Spleen (tissue), 11 donors: ENCODE results near the gene SPRR2D. TPM values are rescaled to one million over a fixed set of nuclear protein-coding genes. Genes with fewer than 3 reads are reported as not detected.
"Not testable (repeated sequence)": the region's sequence is repeated elsewhere in the genome, so short reads cannot be mapped to it uniquely, and the experiment has no call there.

ENCODE experiments used
- DNase-seq: peaks from one replicate; pipeline ENCODE4 v3.0.0-alpha.2; 2020
- H3K27ac ChIP-seq, 8 donors: fragments of 200-600 bp; sonication (generic) in 7 of 8; 1 replicate in 4 of 8; 2 replicates in 4 of 8; pipeline versions ENCODE4 v1.5.0 to v1.8.0; 2016 to 2021; ENCODE audit warnings: inconsistent platforms in 4 of 8, mild to moderate bottlenecking in 4 of 8, moderate library complexity in 1 of 8
- H3K27me3 ChIP-seq, 7 donors: fragments of 200-600 bp; sonication (generic) in 6 of 7; replicated peaks in 1 of 7; 1 replicate in 4 of 7; 2 replicates in 3 of 7; pipeline versions ENCODE4 v1.5.0 to v1.8.0; 2016 to 2021; ENCODE audit warnings: inconsistent platforms in 3 of 7, mild to moderate bottlenecking in 1 of 7
- H3K36me3 ChIP-seq, 6 donors: fragments of 200-600 bp; sonication (generic) in 5 of 6; 1 replicate in 4 of 6; 2 replicates in 2 of 6; pipeline versions ENCODE4 v1.5.0 to v1.8.0; 2016 to 2021; ENCODE audit warnings: inconsistent platforms in 2 of 6
- H3K4me1 ChIP-seq, 6 donors: fragments of 200-600 bp; sonication (generic) in 5 of 6; 1 replicate in 3 of 6; 2 replicates in 3 of 6; pipeline versions ENCODE4 v1.5.0 to v1.8.0; 2016 to 2021; ENCODE audit warnings: inconsistent platforms in 3 of 6
- H3K4me3 ChIP-seq, 8 donors: fragments of 200-600 bp; sonication (generic) in 7 of 8; 1 replicate in 4 of 8; 2 replicates in 4 of 8; pipeline versions ENCODE4 v1.5.0 to v1.8.0; 2016 to 2021; ENCODE audit warnings: inconsistent platforms in 4 of 8, mild to moderate bottlenecking in 4 of 8, moderate library complexity in 2 of 8
- H3K9me3 ChIP-seq, 8 donors: fragments of 200-600 bp; sonication (generic) in 7 of 8; 1 replicate in 4 of 8; 2 replicates in 4 of 8; pipeline versions ENCODE4 v1.5.0 to v1.8.0; 2016 to 2021; ENCODE audit warnings: inconsistent platforms in 4 of 8
- CTCF ChIP-seq, 11 experiments: fragments of 200-600 bp in 7 of 11; fragments of 450-650 bp in 4 of 11; sonication (generic) in 4 of 11; IDR thresholded peaks in 8 of 11; conservative IDR thresholded peaks in 3 of 11; 1 replicate in 7 of 11; 2 replicates in 4 of 11; pipeline versions ENCODE4 v1.4.0 to v1.8.0; 2016 to 2021; ENCODE audit warnings: antibody characterized with exemption in 11 of 11, inconsistent platforms in 4 of 11, mild to moderate bottlenecking in 1 of 11
- POLR2A ChIP-seq, 3 donors: fragments of 450-650 bp; IDR thresholded peaks; one replicate each; pipeline ENCODE4 v1.5.1; 2017; ENCODE audit warnings: antibody characterized with exemption in 3 of 3, mild to moderate bottlenecking in 1 of 3
- POLR2AphosphoS5 ChIP-seq, 3 donors: sonication (generic); formaldehyde crosslinking; IDR thresholded peaks; one replicate each; pipeline ENCODE4 v1.5.1; 2017; ENCODE audit warnings: antibody characterized with exemption in 3 of 3
- WGBS, 5 donors: extraction: QIAGEN DNeasy Blood & Tissue Kit in 3 of 5; methylation state at CpG; one replicate each; pipeline versions ENCODE4 v1.1.5 to v1.1.7; 2013 to 2018; 5-methylcytosine and 5-hydroxymethylcytosine counted together
- intact Hi-C: fragments of 100-400 bp; cut with DNase I; formaldehyde crosslinking; loops from one replicate; pipeline ENCODE4 v1.15.0; 2023; ENCODE audit warnings: low total_unique reads
- polyA plus RNA-seq, 3 donors: library from polyadenylated mRNA; stranded (reverse); fragments of 200-250 nt; gene quantifications; one replicate each; pipeline ENCODE4 v1.2.1, GENCODE V29; 2013
- total RNA-seq, 7 donors: library from RNA; depleted of rRNA in 3 of 7; stranded (reverse); fragments of >200 nt in 3 of 7; fragmentation: NEBNext Ultra II Directional in 4 of 7; extraction: Animal tissue kit (Norgen Biotek cat#: 25700) in 4 of 7; gene quantifications; one replicate each; pipeline versions ENCODE4 v1.1.0 to v1.2.1, GENCODE V29; 2016 to 2021
- donor health status: healthy with polysubstance abuse.
- donor health status: DM: no; HTN: no; CAD: no; lungs with moderate emphysema.
- donor health status: DM: no; HTN: no; CAD: no.
- donor health status: Bipolar disorder and iron deficiency.
- donor health status: healthy.
- donor health status: DM: no; HTN: no; CAD: no.
- donor health status: DM: yes; HTN: yes; CAD: no.

Gene SPRR2D
- total and polyA plus RNA-seq, 10 donors, result 1.1 TPM; not detected in 9

- Histone ChIP-seq H3K27ac (no peak overlapping the region), H3K4me3 (no peak overlapping the region), H3K9me3 (no peaks in the 10 kb centered on the region), H3K4me1 (no peaks in the 10 kb centered on the region), H3K36me3 (no peaks in the 10 kb centered on the region), H3K27me3 (peaks cover 0 to 29% (median 0%) of the 10 kb centered on the region in 7 donors)
- 56 to 72% (median 68%) methylated on average over 6 of the region's 6 CpGs for WGBS, 5 donors
- intact Hi-C loops, result no loop called here
- TF ChIP-seq POLR2A (IDR thresholded peaks at IDR 0.05) (no peak), CTCF (IDR thresholded peaks at IDR 0.05 in 8 of 11, conservative IDR thresholded peaks at IDR 0.05 in 3 of 11) (no peak), POLR2AphosphoS5 (IDR thresholded peaks at IDR 0.05) (no peak)
- DNase-seq, result no peak
These were observed 18.2 kb upstream of the SPRR2D start for GRCh38 chr1:153058826-153059784.

GRCh38 chr1:153058154-153058553, 17.2 kb upstream of the SPRR2D start:
- 63 to 77% (median 73%) methylated on average over 2 of the region's 2 CpGs for WGBS, 5 donors
- H3K4me3 ChIP-seq, result no peak overlapping the region
- intact Hi-C loops, result no loop called here

GRCh38 chr1:153057375-153057774, 16.5 kb upstream of the SPRR2D start, which contains the start of gene SPRR2A:
SPRR2A (minus strand) TSS chr1:153057512; CDS start chr1:153056735, 777 bp downstream.
- DNase-seq, result no peak
- 46 to 69% (median 58%) methylated on average over 2 of the region's 2 CpGs for WGBS, 5 donors
- intact Hi-C loops, result no loop called here
- no peak for TF ChIP-seq POLR2A (IDR thresholded peaks at IDR 0.05)
- TF ChIP-seq POLR2AphosphoS5 (IDR thresholded peaks at IDR 0.05), result no peak
- TF ChIP-seq CTCF (IDR thresholded peaks at IDR 0.05 in 8 of 11, conservative IDR thresholded peaks at IDR 0.05 in 3 of 11), result no peak
- H3K9me3 ChIP-seq, result peaks cover 0 to 4% (median 0%) of the 10 kb centered on the region in 8 donors
- H3K36me3 ChIP-seq, result no peaks in the 10 kb centered on the region
- H3K4me1 ChIP-seq, result no peaks in the 10 kb centered on the region
- H3K4me3 ChIP-seq, result no peak within 1 kb of the TSS
- H3K27me3 ChIP-seq, result peaks cover 0 to 25% (median 0%) of the 10 kb centered on the region in 7 donors
- H3K27ac ChIP-seq, result no peak within 1 kb of the TSS

More at GRCh38 chr1:153058154-153058553, 17.2 kb upstream of the SPRR2D start:
- peaks cover 0 to 29% (median 0%) of the 10 kb centered on the region in 7 donors for H3K27me3 ChIP-seq
- peaks cover 0 to 3% (median 0%) of the 10 kb centered on the region in 8 donors for H3K9me3 ChIP-seq
- H3K36me3 ChIP-seq, result no peaks in the 10 kb centered on the region
- no peak for DNase-seq
- no peak overlapping the region for H3K27ac ChIP-seq
- TF ChIP-seq POLR2A (IDR thresholded peaks at IDR 0.05), result no peak
- TF ChIP-seq POLR2AphosphoS5 (IDR thresholded peaks at IDR 0.05), result no peak
- TF ChIP-seq CTCF (IDR thresholded peaks at IDR 0.05 in 8 of 11, conservative IDR thresholded peaks at IDR 0.05 in 3 of 11), result no peak
- H3K4me1 ChIP-seq, result no peaks in the 10 kb centered on the region

GRCh38 chr1:153056111-153056510, 15.2 kb upstream of the SPRR2D start:
- H3K27me3 ChIP-seq, result peaks cover 0 to 29% (median 0%) of the 10 kb centered on the region in 7 donors
- H3K9me3 ChIP-seq, H3K27ac ChIP-seq, H3K4me3 ChIP-seq, intact Hi-C loops, DNase-seq, H3K36me3 ChIP-seq, H3K4me1 ChIP-seq: not testable (repeated sequence)
- 56 to 64% (median 58%) methylated on average over 3 of the region's 3 CpGs for WGBS, 5 donors
